ENCODE results near the gene TMEM214. TPM values are rescaled to one million over a fixed set of nuclear protein-coding genes. Genes with fewer than 3 reads are reported as not detected.
A peak's percentile ranks its signal among the peaks of the same experiment; 100 is the strongest.

TMEM214 gene
- total RNA-seq, 6 experiments from 2014 or later: 119 to 162 (median 144) TPM

GRCh38 chr2:27009716-27010115 lies 23.0 kb upstream of the TMEM214 start:
- H3K36me3 Mint-ChIP-seq (ENCODE audit: low read depth): no peaks in the 10 kb centered on the region
- H3K9me3 Mint-ChIP-seq: no peaks in the 10 kb centered on the region
- peaks cover 27% of the 10 kb centered on the region for H3K4me1 Mint-ChIP-seq (ENCODE audit: low read depth)
- H3K4me3 Mint-ChIP-seq: no peak overlapping the region
- no peak for TF ChIP-seq CTCF (IDR thresholded peaks at IDR 0.05)
- no peak for DNase-seq
- no peak overlapping the region for H3K27ac Mint-ChIP-seq
- H3K27me3 Mint-ChIP-seq (ENCODE audit: insufficient read depth): no peaks in the 10 kb centered on the region

GRCh38 chr2:27010139-27010538 lies 22.6 kb upstream of the TMEM214 start:
- Mint-ChIP-seq H3K36me3 (ENCODE audit: low read depth) (no peaks in the 10 kb centered on the region), H3K4me1 (ENCODE audit: low read depth) (peaks cover 29% of the 10 kb centered on the region), H3K27me3 (ENCODE audit: insufficient read depth) (no peaks in the 10 kb centered on the region), H3K27ac (no peak overlapping the region), H3K4me3 (no peak overlapping the region), H3K9me3 (no peaks in the 10 kb centered on the region)
- no peak for TF ChIP-seq CTCF (IDR thresholded peaks at IDR 0.05)
- DNase-seq: no peak

DNA sequence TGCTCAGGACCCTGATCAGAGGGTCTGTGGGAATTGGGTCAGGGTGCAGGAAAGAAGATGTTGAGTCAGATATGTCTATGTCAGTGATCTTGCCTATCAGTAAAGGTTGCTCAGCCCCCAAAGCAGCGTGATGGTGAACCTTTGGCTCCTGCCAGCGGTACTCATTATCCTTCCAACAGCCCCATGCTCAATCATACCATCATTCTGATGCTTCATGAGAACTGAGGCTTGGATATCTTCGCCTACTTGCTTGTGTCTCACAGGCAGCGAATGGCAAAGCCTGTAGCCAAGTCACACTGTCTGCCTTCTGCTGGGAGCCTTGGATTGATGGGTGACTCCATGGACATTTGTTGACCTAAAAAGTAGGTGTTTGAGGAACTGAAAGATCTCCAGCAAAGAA lies 19.0 kb upstream of the TMEM214 start:
- H3K4me1 Mint-ChIP-seq (ENCODE audit: low read depth): peaks cover 40% of the 10 kb centered on the region
- no peaks in the 10 kb centered on the region for H3K9me3 Mint-ChIP-seq
- no peak for DNase-seq
- H3K27ac Mint-ChIP-seq: no peak overlapping the region
- H3K4me3 Mint-ChIP-seq: no peak overlapping the region
- TF ChIP-seq CTCF (IDR thresholded peaks at IDR 0.05): no peak
- no peaks in the 10 kb centered on the region for H3K36me3 Mint-ChIP-seq (ENCODE audit: low read depth)
- H3K27me3 Mint-ChIP-seq (ENCODE audit: insufficient read depth): no peaks in the 10 kb centered on the region; the same call in 1 of the 2 replicates

DNA sequence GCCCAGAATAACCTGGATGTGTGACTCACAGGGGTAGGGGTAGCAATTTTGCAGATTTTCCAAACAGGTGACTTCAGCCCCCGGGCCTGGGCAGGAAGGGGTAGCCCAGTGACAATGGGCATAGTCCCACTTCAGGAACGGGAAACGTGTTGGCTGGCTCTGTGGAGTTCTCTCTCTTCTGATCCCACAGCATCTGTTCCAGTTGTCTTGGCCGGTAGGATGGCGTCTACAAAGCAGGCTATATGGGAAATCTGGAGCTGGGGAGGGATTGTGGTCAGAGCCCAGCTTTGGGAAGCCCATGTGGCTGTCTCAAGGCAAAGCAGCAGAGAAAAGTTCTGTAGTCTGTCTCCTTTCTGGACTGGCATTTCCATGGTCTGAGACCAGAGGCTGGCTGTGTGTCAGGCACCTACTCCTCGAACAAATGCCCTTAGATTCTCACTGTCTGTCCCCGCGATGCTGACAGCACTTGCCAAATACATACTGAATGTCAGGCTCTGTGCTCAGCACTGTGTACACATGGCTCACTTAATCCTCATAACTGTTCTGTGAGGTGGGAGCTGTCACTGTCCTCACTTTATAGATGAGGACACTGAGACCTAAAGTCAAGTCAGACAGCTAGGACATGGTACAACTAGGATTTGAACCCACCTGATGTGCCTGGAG lies 17.9 kb upstream of the TMEM214 start:
- Mint-ChIP-seq H3K36me3 (ENCODE audit: low read depth) (no peaks in the 10 kb centered on the region), H3K27me3 (ENCODE audit: insufficient read depth) (no peaks in the 10 kb centered on the region; the same call in 1 of the 2 replicates), H3K27ac (peak overlapping the region; percentile 97), H3K4me1 (ENCODE audit: low read depth) (peaks cover 37% of the 10 kb centered on the region), H3K9me3 (no peaks in the 10 kb centered on the region), H3K4me3 (no peak overlapping the region)
- DNase-seq: no peak
- TF ChIP-seq CTCF (IDR thresholded peaks at IDR 0.05): no peak

GRCh38 chr2:27016801-27017325 lies 15.9 kb upstream of the TMEM214 start:
- DNase-seq: peak; percentile 37
- Mint-ChIP-seq H3K4me1 (ENCODE audit: low read depth) (peaks cover 38% of the 10 kb centered on the region), H3K27ac (peak overlapping the region; percentile 66), H3K27me3 (ENCODE audit: insufficient read depth) (no peaks in the 10 kb centered on the region; the same call in 1 of the 2 replicates), H3K4me3 (no peak overlapping the region), H3K9me3 (no peaks in the 10 kb centered on the region), H3K36me3 (ENCODE audit: low read depth) (no peaks in the 10 kb centered on the region)
- TF ChIP-seq CTCF (IDR thresholded peaks at IDR 0.05): peak; percentile 93

All from HFFc6 (cell line).